GM19193 (cell line): ENCODE data around the gene APLP2.

Experiments used
- POLR2A ChIP-seq: IDR thresholded peaks from 4 replicates; pipeline ENCODE4 v1.6.1; 2011; ENCODE audit not compliant: insufficient read depth, insufficient read length; ENCODE audit errors: extremely low read depth

APLP2 gene

DNA sequence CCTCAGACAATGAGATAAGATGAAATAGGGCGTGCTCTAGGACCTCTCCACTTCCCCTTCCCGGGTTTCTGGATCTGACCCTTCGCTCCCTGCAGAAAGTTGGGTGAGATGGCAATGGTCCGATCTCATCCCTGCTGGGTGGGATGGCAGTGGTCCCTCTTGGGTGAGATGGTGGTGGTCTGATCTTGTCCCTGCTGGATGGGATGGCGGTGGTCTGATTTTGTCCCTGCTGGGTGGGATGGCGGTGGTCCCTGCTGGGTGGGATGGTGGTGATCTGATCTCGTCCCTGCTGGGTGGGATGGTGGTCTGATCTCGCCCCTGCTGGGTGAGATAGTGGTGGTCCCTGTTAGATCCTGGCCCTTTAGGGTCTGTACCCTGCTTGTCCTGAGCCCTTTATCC is 111.2 kb downstream of the APLP2 start:
- no peak for TF ChIP-seq POLR2A

- no peak for TF ChIP-seq POLR2A
Measured at GRCh38 chr11:130181295-130182272, 111.9 kb downstream of the APLP2 start.

GRCh38 chr11:130183878-130184610 is 114.3 kb downstream of the APLP2 start:
- no peak for TF ChIP-seq POLR2A

- no peak for TF ChIP-seq POLR2A
Measured at GRCh38 chr11:130187096-130187495, 117.4 kb downstream of the APLP2 start.

- TF ChIP-seq POLR2A: no peak
Measured at GRCh38 chr11:130188047-130188446, 118.4 kb downstream of the APLP2 start.

- TF ChIP-seq POLR2A: no peak
Measured at GRCh38 chr11:130188585-130189347, 119.1 kb downstream of the APLP2 start.

GRCh38 chr11:130189492-130190210 is 120.0 kb downstream of the APLP2 start:
- no peak for TF ChIP-seq POLR2A

- no peak for TF ChIP-seq POLR2A
Measured at GRCh38 chr11:130190371-130190881, 120.7 kb downstream of the APLP2 start.

DNA sequence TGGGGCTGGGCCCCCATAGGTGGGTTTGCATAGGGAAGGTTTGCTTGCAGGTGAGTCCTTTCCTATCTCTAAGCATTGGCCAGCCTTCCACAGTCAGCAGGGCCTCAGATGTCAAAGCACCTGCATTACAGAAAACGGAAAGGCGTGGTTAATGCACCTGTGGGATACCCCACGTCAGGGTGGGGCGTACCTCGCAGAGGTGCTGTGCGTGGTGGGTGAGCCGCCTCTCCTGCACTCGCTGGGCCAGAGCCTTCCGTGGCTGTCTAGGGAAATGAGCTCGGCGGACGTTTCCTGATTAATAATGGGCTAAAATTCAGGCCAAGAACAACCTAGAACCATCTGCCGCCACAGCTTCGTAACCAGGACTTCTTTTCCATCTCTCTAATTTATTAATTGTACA is 122.2 kb downstream of the APLP2 start:
- no peak for TF ChIP-seq POLR2A

GRCh38 chr11:130192845-130193267 is 123.2 kb downstream of the APLP2 start:
- TF ChIP-seq POLR2A: no peak
